GM23338 (cell line): ENCODE results near the gene CPE.

Experiments used
- EZH2 ChIP-seq: fragments of 200-600 bp; sonication (generic); IDR thresholded peaks from one replicate; pipeline ENCODE4 v1.8.0; 2017; ENCODE audit warnings: antibody characterized with exemption, mild to moderate bottlenecking, low read depth; ENCODE audit not compliant: unreplicated experiment
- EZH2phosphoT487 ChIP-seq: fragments of 200-600 bp; sonication (generic); IDR thresholded peaks from one replicate; pipeline ENCODE4 v1.8.1; 2018; ENCODE audit warnings: antibody characterized with exemption; ENCODE audit not compliant: unreplicated experiment
- JUNB ChIP-seq: IDR thresholded peaks from one replicate; pipeline ENCODE4 v1.6.1; 2016; ENCODE audit warnings: antibody characterized with exemption; ENCODE audit not compliant: unreplicated experiment
- POLR2AphosphoS5 ChIP-seq: IDR thresholded peaks from 2 replicates; pipeline ENCODE4 v1.6.1; 2016; ENCODE audit warnings: antibody characterized with exemption, low read depth
- ZNF331 ChIP-seq: fragments of 250-450 bp; sonication (Bioruptor Pico); IDR thresholded peaks from 2 replicates; pipeline ENCODE4 v1.5.0; 2020; ENCODE audit warnings: low read depth, mild to moderate bottlenecking, moderate library complexity
- TF ChIP-seq, protein P1 (sequence below), 2 experiments: fragments of 200-600 bp in 1 of 2; sonication (generic) in 1 of 2; conservative IDR thresholded peaks; 2 replicates each; pipeline versions ENCODE4 v1.5.1 to v1.6.1; 2016 to 2017; ENCODE audit warnings: antibody characterized with exemption in 2 of 2, low read depth in 2 of 2, mild to moderate bottlenecking in 2 of 2, moderate library complexity in 1 of 2
- TF ChIP-seq, protein P2 (sequence below): IDR thresholded peaks from one replicate; pipeline ENCODE4 v1.6.1; 2018; ENCODE audit warnings: antibody characterized with exemption; ENCODE audit not compliant: unreplicated experiment
- TF ChIP-seq, protein P3 (sequence below): IDR thresholded peaks from 2 replicates; pipeline ENCODE4 v1.6.1; 2016; ENCODE audit warnings: antibody characterized with exemption

DNA sequence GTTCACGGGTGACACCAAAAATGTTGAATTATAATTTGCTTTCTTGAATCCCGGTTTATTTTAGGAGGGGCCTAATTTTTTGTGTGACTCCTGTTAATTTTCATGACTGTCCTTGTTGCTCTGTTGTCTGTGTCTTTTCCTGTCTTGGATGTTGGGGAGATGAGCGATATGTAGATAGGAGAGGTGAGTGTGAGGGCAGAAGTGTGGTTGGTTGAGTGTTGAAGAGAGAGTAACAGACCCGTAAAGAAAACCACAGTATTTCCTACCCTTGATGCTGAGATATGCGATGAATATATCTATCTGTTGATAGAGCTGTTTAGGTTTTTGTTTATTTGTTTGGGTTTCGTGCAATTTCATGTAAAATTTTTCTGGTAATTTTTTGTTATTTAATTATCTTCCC lies 70.5 kb downstream of the CPE start:
- TF ChIP-seq ZNF331 (CRISPR knock-in tag) (no peak), EZH2 (no peak), POLR2AphosphoS5 (no peak), EZH2phosphoT487 (no peak), JUNB (no peak)
- TF ChIP-seq, protein P1, sequence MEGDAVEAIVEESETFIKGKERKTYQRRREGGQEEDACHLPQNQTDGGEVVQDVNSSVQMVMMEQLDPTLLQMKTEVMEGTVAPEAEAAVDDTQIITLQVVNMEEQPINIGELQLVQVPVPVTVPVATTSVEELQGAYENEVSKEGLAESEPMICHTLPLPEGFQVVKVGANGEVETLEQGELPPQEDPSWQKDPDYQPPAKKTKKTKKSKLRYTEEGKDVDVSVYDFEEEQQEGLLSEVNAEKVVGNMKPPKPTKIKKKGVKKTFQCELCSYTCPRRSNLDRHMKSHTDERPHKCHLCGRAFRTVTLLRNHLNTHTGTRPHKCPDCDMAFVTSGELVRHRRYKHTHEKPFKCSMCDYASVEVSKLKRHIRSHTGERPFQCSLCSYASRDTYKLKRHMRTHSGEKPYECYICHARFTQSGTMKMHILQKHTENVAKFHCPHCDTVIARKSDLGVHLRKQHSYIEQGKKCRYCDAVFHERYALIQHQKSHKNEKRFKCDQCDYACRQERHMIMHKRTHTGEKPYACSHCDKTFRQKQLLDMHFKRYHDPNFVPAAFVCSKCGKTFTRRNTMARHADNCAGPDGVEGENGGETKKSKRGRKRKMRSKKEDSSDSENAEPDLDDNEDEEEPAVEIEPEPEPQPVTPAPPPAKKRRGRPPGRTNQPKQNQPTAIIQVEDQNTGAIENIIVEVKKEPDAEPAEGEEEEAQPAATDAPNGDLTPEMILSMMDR (conservative IDR thresholded peaks at IDR 0.05; ENCODE audit: low read depth in 2 of 2), result no peak
- TF ChIP-seq, protein P2, sequence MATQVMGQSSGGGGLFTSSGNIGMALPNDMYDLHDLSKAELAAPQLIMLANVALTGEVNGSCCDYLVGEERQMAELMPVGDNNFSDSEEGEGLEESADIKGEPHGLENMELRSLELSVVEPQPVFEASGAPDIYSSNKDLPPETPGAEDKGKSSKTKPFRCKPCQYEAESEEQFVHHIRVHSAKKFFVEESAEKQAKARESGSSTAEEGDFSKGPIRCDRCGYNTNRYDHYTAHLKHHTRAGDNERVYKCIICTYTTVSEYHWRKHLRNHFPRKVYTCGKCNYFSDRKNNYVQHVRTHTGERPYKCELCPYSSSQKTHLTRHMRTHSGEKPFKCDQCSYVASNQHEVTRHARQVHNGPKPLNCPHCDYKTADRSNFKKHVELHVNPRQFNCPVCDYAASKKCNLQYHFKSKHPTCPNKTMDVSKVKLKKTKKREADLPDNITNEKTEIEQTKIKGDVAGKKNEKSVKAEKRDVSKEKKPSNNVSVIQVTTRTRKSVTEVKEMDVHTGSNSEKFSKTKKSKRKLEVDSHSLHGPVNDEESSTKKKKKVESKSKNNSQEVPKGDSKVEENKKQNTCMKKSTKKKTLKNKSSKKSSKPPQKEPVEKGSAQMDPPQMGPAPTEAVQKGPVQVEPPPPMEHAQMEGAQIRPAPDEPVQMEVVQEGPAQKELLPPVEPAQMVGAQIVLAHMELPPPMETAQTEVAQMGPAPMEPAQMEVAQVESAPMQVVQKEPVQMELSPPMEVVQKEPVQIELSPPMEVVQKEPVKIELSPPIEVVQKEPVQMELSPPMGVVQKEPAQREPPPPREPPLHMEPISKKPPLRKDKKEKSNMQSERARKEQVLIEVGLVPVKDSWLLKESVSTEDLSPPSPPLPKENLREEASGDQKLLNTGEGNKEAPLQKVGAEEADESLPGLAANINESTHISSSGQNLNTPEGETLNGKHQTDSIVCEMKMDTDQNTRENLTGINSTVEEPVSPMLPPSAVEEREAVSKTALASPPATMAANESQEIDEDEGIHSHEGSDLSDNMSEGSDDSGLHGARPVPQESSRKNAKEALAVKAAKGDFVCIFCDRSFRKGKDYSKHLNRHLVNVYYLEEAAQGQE, result no peak
- TF ChIP-seq, protein P3, sequence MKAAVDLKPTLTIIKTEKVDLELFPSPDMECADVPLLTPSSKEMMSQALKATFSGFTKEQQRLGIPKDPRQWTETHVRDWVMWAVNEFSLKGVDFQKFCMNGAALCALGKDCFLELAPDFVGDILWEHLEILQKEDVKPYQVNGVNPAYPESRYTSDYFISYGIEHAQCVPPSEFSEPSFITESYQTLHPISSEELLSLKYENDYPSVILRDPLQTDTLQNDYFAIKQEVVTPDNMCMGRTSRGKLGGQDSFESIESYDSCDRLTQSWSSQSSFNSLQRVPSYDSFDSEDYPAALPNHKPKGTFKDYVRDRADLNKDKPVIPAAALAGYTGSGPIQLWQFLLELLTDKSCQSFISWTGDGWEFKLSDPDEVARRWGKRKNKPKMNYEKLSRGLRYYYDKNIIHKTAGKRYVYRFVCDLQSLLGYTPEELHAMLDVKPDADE, result no peak
